ENCODE results near the gene PTGS1. TPM values are rescaled to one million over a fixed set of nuclear protein-coding genes. Genes with fewer than 3 reads are reported as not detected.
"Not testable (repeated sequence)": the region's sequence is repeated elsewhere in the genome, so short reads cannot be mapped to it uniquely, and the experiment has no call there.

The PTGS1 gene
- total RNA-seq = 12.5 TPM

GRCh38 chr9:122370869-122371755 is at the start of gene PTGS1:
Gene PTGS1, plus strand, starts transcription at chr9:122371024. Its CDS starts 61 bp downstream, at chr9:122371085.
- DNase-seq (ENCODE audit: low spot score) = peak; percentile 71

GRCh38 chr9:122322553-122322952 is 48.3 kb upstream of the PTGS1 start:
- no peak for DNase-seq (ENCODE audit: low spot score)

- DNase-seq (ENCODE audit: low spot score) = not testable (repeated sequence)
Observed at GRCh38 chr9:122324665-122325064, 46.2 kb upstream of the PTGS1 start.

- DNase-seq (ENCODE audit: low spot score) = no peak
Observed at GRCh38 chr9:122325124-122325523, 45.7 kb upstream of the PTGS1 start.

GRCh38 chr9:122327175-122327574 is 43.6 kb upstream of the PTGS1 start:
- no peak for DNase-seq (ENCODE audit: low spot score)

- no peak for DNase-seq (ENCODE audit: low spot score)
Observed at GRCh38 chr9:122329597-122329996, 41.2 kb upstream of the PTGS1 start.

- not testable (repeated sequence) for DNase-seq (ENCODE audit: low spot score)
Observed at GRCh38 chr9:122330466-122330865, 40.4 kb upstream of the PTGS1 start.

GRCh38 chr9:122331523-122331927 is 39.3 kb upstream of the PTGS1 start:
- DNase-seq (ENCODE audit: low spot score) = no peak

GRCh38 chr9:122332083-122332482 is 38.7 kb upstream of the PTGS1 start:
- DNase-seq (ENCODE audit: low spot score) = no peak

GRCh38 chr9:122332644-122333043 is 38.2 kb upstream of the PTGS1 start:
- no peak for DNase-seq (ENCODE audit: low spot score)

- no peak for DNase-seq (ENCODE audit: low spot score)
Observed at GRCh38 chr9:122333169-122333808, 37.5 kb upstream of the PTGS1 start.

- no peak for DNase-seq (ENCODE audit: low spot score)
Observed at GRCh38 chr9:122334916-122335315, 35.9 kb upstream of the PTGS1 start.

- no peak for DNase-seq (ENCODE audit: low spot score)
Observed at GRCh38 chr9:122336189-122336588, 34.6 kb upstream of the PTGS1 start.

- no peak for DNase-seq (ENCODE audit: low spot score)
Observed at GRCh38 chr9:122336866-122337555, 33.8 kb upstream of the PTGS1 start.

GRCh38 chr9:122337556-122337929 is 33.3 kb upstream of the PTGS1 start:
- DNase-seq (ENCODE audit: low spot score) = no peak

- DNase-seq (ENCODE audit: low spot score) = no peak
Observed at GRCh38 chr9:122338536-122338935, 32.3 kb upstream of the PTGS1 start.

- no peak for DNase-seq (ENCODE audit: low spot score)
Observed at GRCh38 chr9:122338994-122339393, 31.8 kb upstream of the PTGS1 start.

- DNase-seq (ENCODE audit: low spot score) = no peak
Observed at GRCh38 chr9:122339579-122339978, 31.2 kb upstream of the PTGS1 start.

- DNase-seq (ENCODE audit: low spot score) = no peak
Observed at GRCh38 chr9:122340161-122340560, 30.7 kb upstream of the PTGS1 start.

GRCh38 chr9:122342323-122343050 is 28.3 kb upstream of the PTGS1 start:
- no peak for DNase-seq (ENCODE audit: low spot score)

- DNase-seq (ENCODE audit: low spot score) = no peak
Observed at GRCh38 chr9:122346478-122347347, 24.1 kb upstream of the PTGS1 start.

Data from ureter (tissue), 1 donor.